ENCODE data around the gene CCDC142. TPM values are rescaled to one million over a fixed set of nuclear protein-coding genes. Genes with fewer than 3 reads are reported as not detected.
A peak's percentile ranks its signal among the peaks of the same experiment; 100 is the strongest.

The CCDC142 gene
- polyA plus RNA-seq, 1 of the 3 experiments (the other 2 are of a cell fraction): 8.7 TPM

- H3F3A ChIP-seq (replicated peaks; ENCODE audit: insufficient read depth): peaks cover 28% of the 10 kb centered on the region
- ChIA-PET POLR2A (interaction anchor here (0.7 to 0.9 kb wide), 2 partner anchors 16 to 17 kb away, joined by 3 read pairs; no protein-coding TSS in a partner anchor), CTCF (interaction anchor here (1.3 to 7.5 kb wide), 4 partner anchors 12 to 31 kb away, joined by 3 to 80 read pairs (median 32); partner anchors contain the start of genes AUP1, CCDC142, HTRA2 and TTC31)
- peak overlapping the region; percentile 21 to 84; a peak in 3 of 4 replicates for H3K4me3 ChIP-seq (ENCODE audit: low read depth in 2 of 2, low read length in 1 of 2)
- H3K9ac ChIP-seq: peak overlapping the region; percentile 43
- no peaks in the 10 kb centered on the region for H4K20me1 ChIP-seq (ENCODE audit: insufficient read depth)
- peak overlapping the region; percentile 96 for H3K4me2 ChIP-seq
- H3K27me3 ChIP-seq (ENCODE audit: insufficient read depth): no peaks in the 10 kb centered on the region
- no peaks in the 10 kb centered on the region for H3K9me3 ChIP-seq
- H3K27ac ChIP-seq (ENCODE audit: low read depth in 2 of 2, low read length in 1 of 2): no peak overlapping the region
- H3K79me2 ChIP-seq (ENCODE audit: insufficient read depth): peaks cover 17% of the 10 kb centered on the region; the same call in 1 of the 2 replicates
- H3K9me2 ChIP-seq: no peaks in the 10 kb centered on the region
- peaks cover 15 to 20% of the 10 kb centered on the region in 2 experiments for H3K36me3 ChIP-seq (replicated peaks in 1 of 2; ENCODE audit: control insufficient read depth in 1 of 2, insufficient read depth in 2 of 2, low read length in 1 of 2)
- H3K4me1 ChIP-seq (ENCODE audit: control insufficient read depth in 1 of 2, insufficient read depth in 2 of 2, low read depth in 1 of 2, low read length in 1 of 2): peaks cover 19 to 37% of the 10 kb centered on the region in 2 experiments; a peak in 3 of 4 replicates
- no peak for DNase-seq
- no peak overlapping the region for H2AFZ ChIP-seq (ENCODE audit: low read depth)
- WGBS (ENCODE audit: low lambda C conversion rate): 88% methylated on average over 14 of the region's 14 CpGs
- no peak for TF ChIP-seq TCF12 (IDR thresholded peaks at IDR 0.05)
- no peak for TF ChIP-seq SMC3 (IDR thresholded peaks at IDR 0.05; ENCODE audit: low read depth, low read length)
- no peak for TF ChIP-seq MXI1 (IDR thresholded peaks at IDR 0.05; ENCODE audit: low read depth, low read length)
- TF ChIP-seq FOSL2 (IDR thresholded peaks at IDR 0.05; ENCODE audit: borderline replicate concordance, low read depth): no peak
- no peak for TF ChIP-seq NRF1 (IDR thresholded peaks at IDR 0.05; ENCODE audit: low read depth, low read length)
- TF ChIP-seq MAX (IDR thresholded peaks at IDR 0.05; ENCODE audit: low read depth): no peak
- no peak for TF ChIP-seq JUND (IDR thresholded peaks at IDR 0.05)
- no peak for TF ChIP-seq RXRA (IDR thresholded peaks at IDR 0.05; ENCODE audit: borderline replicate concordance, low read depth)
- TF ChIP-seq RFX5 (IDR thresholded peaks at IDR 0.05; ENCODE audit: low read length): no peak
- no peak for TF ChIP-seq EP300 (IDR thresholded peaks at IDR 0.05; ENCODE audit: borderline replicate concordance in 1 of 2, low read depth in 1 of 2, low read length in 1 of 2)
Measured at GRCh38 chr2:74505448-74506246, 22.8 kb upstream of the CCDC142 start.

- H3K9me3 ChIP-seq: no peaks in the 10 kb centered on the region
- no peak overlapping the region for H3K4me2 ChIP-seq
- H3K9ac ChIP-seq: no peak overlapping the region
- peaks cover 15 to 20% of the 10 kb centered on the region in 2 experiments for H3K36me3 ChIP-seq (replicated peaks in 1 of 2; ENCODE audit: control insufficient read depth in 1 of 2, insufficient read depth in 2 of 2, low read length in 1 of 2)
- 97% methylated on average over 3 of the region's 3 CpGs for WGBS (ENCODE audit: low lambda C conversion rate)
- peaks cover 17% of the 10 kb centered on the region; the same call in 1 of the 2 replicates for H3K79me2 ChIP-seq (ENCODE audit: insufficient read depth)
- POLR2A ChIA-PET: interaction anchor here (0.5 to 1.0 kb wide), 2 partner anchors 10 to 82 kb away, joined by 3 to 6 read pairs; partner anchors contain the start of gene TLX2
- H3K4me1 ChIP-seq (ENCODE audit: control insufficient read depth in 1 of 2, insufficient read depth in 2 of 2, low read depth in 1 of 2, low read length in 1 of 2): peaks cover 19 to 45% of the 10 kb centered on the region in 2 experiments; a peak in 3 of 4 replicates
- DNase-seq: no peak
- no peaks in the 10 kb centered on the region for H3K27me3 ChIP-seq (ENCODE audit: insufficient read depth)
- H4K20me1 ChIP-seq (ENCODE audit: insufficient read depth): no peaks in the 10 kb centered on the region
- peaks cover 23% of the 10 kb centered on the region for H3F3A ChIP-seq (replicated peaks; ENCODE audit: insufficient read depth)
- CTCF ChIA-PET: interaction anchor here (1.1 to 7.5 kb wide), 4 partner anchors 8 to 28 kb away, joined by 3 to 56 read pairs (median 7); partner anchors contain the start of genes CCDC142 and TTC31
- no peak overlapping the region for H2AFZ ChIP-seq (ENCODE audit: low read depth)
- H3K27ac ChIP-seq (ENCODE audit: low read depth in 2 of 2, low read length in 1 of 2): no peak overlapping the region
- H3K9me2 ChIP-seq: no peaks in the 10 kb centered on the region
- no peak overlapping the region for H3K4me3 ChIP-seq (ENCODE audit: low read depth in 2 of 2, low read length in 1 of 2)
- TF ChIP-seq TCF12 (IDR thresholded peaks at IDR 0.05) (no peak), CHD2 (IDR thresholded peaks at IDR 0.05; ENCODE audit: low read length, partially characterized antibody) (no peak), NRF1 (IDR thresholded peaks at IDR 0.05; ENCODE audit: low read depth, low read length) (no peak), GATA2 (CRISPR knock-in tag; IDR thresholded peaks at IDR 0.05) (no peak), TEAD4 (IDR thresholded peaks at IDR 0.05; ENCODE audit: borderline replicate concordance, insufficient read depth) (no peak), ZBTB33 (IDR thresholded peaks at IDR 0.05; ENCODE audit: borderline replicate concordance, low read depth) (no peak), PBX3 (IDR thresholded peaks at IDR 0.05) (no peak), RFX5 (IDR thresholded peaks at IDR 0.05; ENCODE audit: low read length) (no peak), FOSL2 (IDR thresholded peaks at IDR 0.05; ENCODE audit: borderline replicate concordance, low read depth) (no peak), MEF2A (IDR thresholded peaks at IDR 0.05; ENCODE audit: borderline replicate concordance, low read depth) (no peak), EZH2phosphoT487 (IDR thresholded peaks at IDR 0.05; ENCODE audit: borderline replicate concordance, low read depth) (no peak), MAX (IDR thresholded peaks at IDR 0.05; ENCODE audit: low read depth) (no peak), EP300 (IDR thresholded peaks at IDR 0.05; ENCODE audit: borderline replicate concordance in 1 of 2, low read depth in 1 of 2, low read length in 1 of 2) (no peak), POLR2AphosphoS5 (IDR thresholded peaks at IDR 0.05; ENCODE audit: low read depth, low read length) (no peak), USF2 (IDR thresholded peaks at IDR 0.05; ENCODE audit: borderline replicate concordance, low read depth, low read length) (no peak), SIN3A (IDR thresholded peaks at IDR 0.05; ENCODE audit: borderline replicate concordance, low read depth, low read length) (no peak)
Measured at GRCh38 chr2:74504591-74504990, 21.8 kb upstream of the CCDC142 start.

Measured in SK-N-SH (cell line).